HTR-8/SVneo (cell line): ENCODE measurements around the gene KAZN.
"Not testable (repeated sequence)": the region's sequence is repeated elsewhere in the genome, so short reads cannot be mapped to it uniquely, and the experiment has no call there.

Experiments
- DNase-seq: peaks from one replicate; pipeline ENCODE4 v3.0.0; 2011; ENCODE audit warnings: low spot score, mixed read lengths; ENCODE audit not compliant: insufficient read length
- FAIRE-seq: peaks from 2 replicates; lab custom pipeline; 2011; peaks lifted over from hg19 to GRCh38; lab: Jason Lieb, UNC

Gene KAZN

GRCh38 chr1:15027515-15027986 lies 429.1 kb downstream of the KAZN start:
- FAIRE-seq (no peak), DNase-seq (peak; percentile 53)

GRCh38 chr1:15028102-15028501 lies 429.6 kb downstream of the KAZN start:
- DNase-seq, result no peak
- no peak for FAIRE-seq

DNA sequence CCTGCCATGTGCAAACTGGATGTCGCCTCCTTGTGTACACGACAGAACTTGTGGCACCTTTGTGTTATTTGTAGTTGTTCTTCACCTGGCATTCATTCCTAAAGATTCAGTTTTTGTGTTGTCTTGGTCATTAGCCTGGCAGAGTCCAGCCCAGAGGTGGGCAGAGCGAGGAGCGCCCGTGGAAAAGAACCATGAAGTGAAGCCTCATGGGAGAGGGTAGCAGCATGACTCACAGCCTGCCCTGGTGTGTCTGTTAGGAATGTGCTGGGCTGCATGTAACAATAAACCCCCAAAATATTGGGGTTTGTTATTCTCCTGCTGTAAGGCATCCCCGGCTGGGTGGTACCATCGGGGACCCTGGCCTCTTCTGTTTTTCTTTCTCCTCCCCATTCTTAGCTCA lies 430.1 kb downstream of the KAZN start:
- FAIRE-seq (no peak), DNase-seq (no peak)

DNA sequence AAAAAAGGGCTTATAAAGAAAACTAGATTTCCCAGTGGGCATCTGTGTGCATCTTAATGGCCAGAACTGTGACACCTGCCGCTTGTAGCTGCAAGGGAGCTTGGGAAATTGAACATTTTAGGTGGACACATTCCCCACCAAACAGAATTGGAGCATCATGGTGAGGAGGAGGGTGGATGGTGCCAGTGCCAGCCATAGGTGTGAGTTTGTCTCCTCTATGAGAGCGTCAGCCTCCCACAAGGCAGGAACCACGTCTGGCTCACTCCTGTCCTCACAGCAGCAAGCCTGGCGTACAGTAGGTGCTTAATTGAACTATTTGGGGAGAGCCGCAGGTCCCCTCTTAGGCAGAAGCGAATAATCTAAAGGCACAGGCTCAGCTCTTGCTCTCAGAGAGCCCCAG lies 430.6 kb downstream of the KAZN start:
- DNase-seq (no peak), FAIRE-seq (no peak)

DNA sequence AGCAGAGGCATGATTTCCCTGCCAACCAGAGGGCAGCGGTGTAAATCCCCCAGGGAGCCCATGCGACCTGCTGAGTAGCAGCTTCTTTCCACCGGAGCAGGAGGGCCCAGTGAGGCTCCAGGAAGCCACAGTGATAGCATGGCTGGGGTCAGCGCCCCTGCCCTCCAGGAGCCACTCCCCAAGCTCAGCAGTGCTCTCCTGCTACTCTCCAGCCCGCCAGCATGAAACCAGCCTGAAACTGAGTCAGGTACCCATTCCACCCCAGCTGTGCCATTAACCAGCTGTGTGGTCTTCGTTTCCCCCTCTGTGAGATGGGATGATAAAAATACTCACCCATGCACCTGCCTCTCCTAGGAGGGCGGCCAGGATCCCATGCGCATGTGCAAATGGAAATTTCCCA lies 431.3 kb downstream of the KAZN start:
- no peak for DNase-seq
- FAIRE-seq, result no peak

DNA sequence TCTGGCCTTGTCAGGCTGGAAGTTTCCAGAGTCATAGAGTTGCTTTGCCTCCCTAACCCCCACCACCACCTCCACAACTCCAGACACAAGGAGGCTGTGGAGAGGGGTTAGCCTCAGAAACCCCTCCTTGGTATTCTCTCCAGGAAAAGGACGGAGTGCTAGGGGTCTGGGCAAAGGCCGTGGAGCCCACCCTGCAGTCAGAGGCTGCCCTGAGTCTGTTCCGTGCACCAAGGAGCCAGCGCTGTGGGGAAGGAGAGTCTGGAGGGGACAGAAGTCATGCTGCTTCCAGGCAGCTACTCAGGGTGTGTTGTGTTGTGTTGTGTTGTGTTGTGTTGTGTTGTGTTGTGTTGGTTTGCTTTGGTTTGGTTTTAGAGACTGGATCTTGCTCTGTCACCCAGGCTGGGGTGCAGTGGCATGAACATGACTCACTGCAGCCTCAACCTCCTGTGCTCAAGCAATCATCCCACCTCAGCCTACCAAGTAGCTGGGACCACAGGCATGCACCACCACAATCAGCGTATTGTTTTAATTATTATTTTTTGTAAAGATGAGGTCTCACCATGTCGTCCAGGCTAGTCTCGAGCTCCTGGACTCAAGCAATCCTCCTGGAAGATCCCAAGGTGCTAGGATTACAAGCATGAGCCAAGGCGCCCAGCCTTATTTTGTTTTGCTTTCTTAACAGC lies 432.9 kb downstream of the KAZN start:
- FAIRE-seq, result no peak

GRCh38 chr1:15033264-15033663 lies 434.8 kb downstream of the KAZN start:
- FAIRE-seq (no peak), DNase-seq (no peak)

More for the DNA sequence above, 432.9 kb downstream of the KAZN start:
- no peak for DNase-seq

- FAIRE-seq, result no peak
- DNase-seq, result no peak
Observed at GRCh38 chr1:15034656-15035055, 436.2 kb downstream of the KAZN start.

GRCh38 chr1:15035236-15035635 lies 436.8 kb downstream of the KAZN start:
- DNase-seq (no peak), FAIRE-seq (no peak)

- no peak for FAIRE-seq
Observed at GRCh38 chr1:15036101-15036500, 437.6 kb downstream of the KAZN start.

DNA sequence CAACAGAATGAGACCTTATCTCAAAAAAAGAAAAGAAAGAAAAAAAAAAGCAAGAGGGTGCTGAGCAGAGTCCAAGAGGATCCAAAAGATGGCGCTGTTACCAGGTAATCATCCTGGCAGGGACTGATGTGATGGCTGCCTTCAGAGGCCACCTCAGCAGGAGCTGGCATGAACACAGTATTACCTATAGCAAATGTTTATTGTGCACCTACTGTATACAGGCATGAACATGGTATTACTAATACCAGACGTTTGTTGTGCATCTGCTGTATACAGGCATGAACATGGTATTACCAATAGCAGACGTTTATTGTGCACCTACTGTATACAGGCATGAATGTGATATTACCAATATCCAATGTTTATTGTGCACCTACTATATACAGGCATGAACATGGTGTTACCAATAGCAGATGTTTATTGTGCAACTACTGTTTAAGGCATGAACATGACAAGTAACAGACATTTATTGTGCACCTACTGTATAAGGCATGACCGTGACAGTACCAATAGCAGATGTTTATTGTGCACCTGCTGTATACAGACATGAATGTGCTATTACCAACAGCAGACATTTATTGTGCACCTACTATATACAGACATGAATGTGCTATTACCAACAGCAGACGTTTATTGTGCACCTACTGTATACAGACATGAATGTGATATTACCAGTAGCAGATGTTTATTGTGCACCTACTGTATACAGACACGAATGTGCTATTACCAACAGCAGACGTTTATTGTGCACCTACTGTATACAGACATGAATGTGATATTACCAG lies 439.9 kb downstream of the KAZN start:
- FAIRE-seq (no peak), DNase-seq (no peak)

More at GRCh38 chr1:15036101-15036500, 437.6 kb downstream of the KAZN start:
- no peak for DNase-seq

GRCh38 chr1:15039017-15039648 lies 440.6 kb downstream of the KAZN start:
- no peak for DNase-seq
- no peak for FAIRE-seq

DNA sequence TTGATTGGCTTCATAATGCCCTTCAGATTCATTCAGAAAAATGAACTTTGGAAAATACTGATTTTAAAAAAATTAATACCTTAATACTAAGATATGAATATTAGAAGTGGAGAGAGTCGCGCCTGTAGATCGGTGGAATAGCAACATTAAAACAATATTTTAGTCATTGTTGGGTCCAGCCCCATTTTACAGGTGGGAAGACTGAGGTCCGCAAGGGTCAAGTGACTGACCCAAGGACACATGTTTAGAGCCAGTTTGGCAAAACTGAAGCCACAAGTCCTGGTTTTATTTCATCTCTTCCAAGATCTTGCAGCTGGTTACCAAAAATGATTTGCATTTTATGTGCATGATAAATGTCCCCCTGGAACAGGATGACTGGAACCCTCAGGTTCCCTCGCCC lies 441.4 kb downstream of the KAZN start:
- FAIRE-seq (no peak), DNase-seq (no peak)

DNA sequence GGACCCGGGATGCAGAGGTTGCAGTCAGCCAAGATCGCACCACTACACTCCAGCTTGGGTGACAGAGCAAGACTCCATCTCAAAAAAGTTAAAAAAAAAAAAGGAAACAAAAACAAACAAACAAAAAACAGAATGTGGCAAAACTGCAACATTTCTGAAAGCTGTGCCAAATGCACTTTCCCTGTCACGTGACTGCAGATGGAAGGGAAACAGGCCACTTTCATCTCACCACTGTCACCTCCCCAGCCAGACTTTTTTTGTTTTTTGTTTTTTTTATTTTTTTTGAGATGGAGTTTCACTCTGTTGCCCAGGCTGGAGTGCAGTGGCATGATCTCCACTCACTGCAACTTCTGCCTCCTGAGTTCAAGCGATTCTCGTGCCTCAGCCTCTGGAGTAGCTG lies 442.2 kb downstream of the KAZN start:
- not testable (repeated sequence) for FAIRE-seq, DNase-seq

DNA sequence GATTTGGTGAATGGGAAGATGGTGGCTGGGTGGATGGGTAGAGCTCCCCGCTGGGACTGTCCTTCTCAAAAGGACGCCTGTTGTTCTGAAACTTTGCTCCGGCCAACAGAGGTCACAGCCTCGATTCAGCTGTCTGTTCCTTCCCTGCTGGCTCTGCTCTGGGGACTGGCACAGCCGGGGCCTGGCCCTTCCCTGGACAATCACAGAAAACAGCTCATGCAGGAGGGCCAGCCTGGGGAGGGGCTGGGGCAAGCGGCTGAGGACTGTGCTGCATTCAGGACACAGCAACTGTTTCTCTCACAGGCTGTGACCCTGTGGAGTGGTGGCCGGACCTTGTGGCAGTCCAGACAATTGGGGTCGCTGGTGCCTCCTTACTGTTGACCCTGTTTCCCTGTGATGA lies 444.4 kb downstream of the KAZN start:
- no peak for FAIRE-seq
- no peak for DNase-seq

GRCh38 chr1:15043934-15044333 lies 445.4 kb downstream of the KAZN start:
- no peak for DNase-seq

DNA sequence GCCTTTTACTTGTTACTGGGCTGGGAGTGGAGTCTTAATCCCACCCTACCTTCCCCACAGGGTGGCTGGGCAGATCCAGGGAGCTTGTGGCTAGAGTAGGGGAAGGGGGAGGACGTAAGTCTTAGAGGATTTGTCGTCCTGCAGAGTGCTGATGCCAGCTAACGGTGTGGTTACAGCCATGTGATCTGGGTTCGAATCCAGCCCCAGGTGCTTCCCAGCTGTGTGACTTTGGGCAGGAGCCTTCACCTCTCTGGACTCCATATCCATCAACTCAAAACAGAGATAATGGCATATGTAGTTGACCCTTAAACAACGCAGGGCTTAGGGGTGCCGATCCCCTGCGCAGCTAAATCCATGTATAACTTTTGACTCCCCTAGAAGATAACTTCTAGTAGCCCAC lies 446.6 kb downstream of the KAZN start:
- FAIRE-seq (no peak), DNase-seq (no peak)

More at GRCh38 chr1:15043934-15044333, 445.4 kb downstream of the KAZN start:
- FAIRE-seq, result no peak

DNA sequence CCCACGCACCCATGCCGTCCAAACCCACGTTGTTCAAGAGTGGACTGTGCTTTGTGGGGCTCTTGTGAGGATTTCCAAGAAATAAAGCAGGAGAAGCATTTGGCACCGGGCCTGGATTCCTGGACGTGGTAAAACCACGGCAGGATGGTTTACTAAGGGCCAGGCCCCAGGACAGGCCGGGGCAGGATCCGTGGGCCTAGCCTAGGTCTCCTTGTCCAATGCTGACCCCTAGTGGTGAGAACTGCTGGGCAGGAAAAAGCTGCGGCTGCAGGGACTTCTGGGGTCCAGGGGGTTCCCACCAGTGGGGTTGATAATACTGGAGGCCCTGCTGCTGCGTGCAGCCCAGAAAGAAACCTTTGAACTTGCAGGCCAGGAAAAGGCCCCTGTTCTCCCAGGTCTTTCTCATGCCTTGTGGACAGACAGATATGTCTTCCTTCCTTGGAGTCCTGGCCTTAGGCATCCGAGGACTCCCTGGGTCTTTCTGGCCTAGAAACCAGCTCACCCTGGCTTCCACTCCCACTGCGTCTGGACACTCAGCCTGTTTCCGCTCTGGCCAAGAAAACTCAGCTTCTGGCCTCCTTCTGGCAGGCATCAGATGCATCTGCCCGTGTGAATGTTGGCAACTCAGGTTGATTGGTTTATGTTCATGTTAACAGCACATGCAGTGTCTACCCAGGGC lies 448.1 kb downstream of the KAZN start:
- DNase-seq (peak; percentile 79), FAIRE-seq (peak; percentile 20)

GRCh38 chr1:15047237-15047636 lies 448.8 kb downstream of the KAZN start:
- no peak for FAIRE-seq

GRCh38 chr1:15048437-15048980 lies 450.0 kb downstream of the KAZN start:
- no peak for DNase-seq
- no peak for FAIRE-seq

More at GRCh38 chr1:15047237-15047636, 448.8 kb downstream of the KAZN start:
- no peak for DNase-seq
